SKM-1 treated with dmso at 0.1 percent for 144 hours (cell line): ENCODE results near the gene KDM4B.

ENCODE experiments used
- DNase-seq: peaks from one replicate; lab custom pipeline; 2025; ENCODE audit not compliant: unreplicated experiment; lab: John Stamatoyannopoulos, UW

Gene KDM4B

GRCh38 chr19:5132206-5132560, 163.3 kb downstream of the KDM4B start:
- no peak for DNase-seq

- no peak for DNase-seq
Observed at GRCh38 chr19:5132698-5133651, 164.1 kb downstream of the KDM4B start.

- no peak for DNase-seq
Observed at GRCh38 chr19:5133986-5134595, 165.2 kb downstream of the KDM4B start.

- DNase-seq, result no peak
Observed at GRCh38 chr19:5134691-5135090, 165.8 kb downstream of the KDM4B start.

- DNase-seq, result no peak
Observed at GRCh38 chr19:5136073-5136855, 167.4 kb downstream of the KDM4B start.

- no peak for DNase-seq
Observed at GRCh38 chr19:5137114-5137513, 168.2 kb downstream of the KDM4B start.

GRCh38 chr19:5137571-5138124, 168.7 kb downstream of the KDM4B start:
- DNase-seq, result no peak

- peak; percentile 87 for DNase-seq
Observed at GRCh38 chr19:5138606-5139582, 170.0 kb downstream of the KDM4B start.

- no peak for DNase-seq
Observed at GRCh38 chr19:5139583-5140325, 170.8 kb downstream of the KDM4B start.

GRCh38 chr19:5141129-5141849, 172.4 kb downstream of the KDM4B start:
- DNase-seq, result no peak

GRCh38 chr19:5141850-5142724, 173.2 kb downstream of the KDM4B start:
- no peak for DNase-seq

- DNase-seq, result no peak
Observed at GRCh38 chr19:5142725-5143097, 173.8 kb downstream of the KDM4B start.

- DNase-seq, result no peak
Observed at GRCh38 chr19:5143471-5144411, 174.8 kb downstream of the KDM4B start.

- DNase-seq, result no peak
Observed at GRCh38 chr19:5144545-5145179, 175.7 kb downstream of the KDM4B start.

- no peak for DNase-seq
Observed at GRCh38 chr19:5145521-5146511, 176.9 kb downstream of the KDM4B start.
